KOPT-K1 (cell line): ENCODE data around the gene P2RY11.

Experiments used
- H3K27ac ChIP-seq: fragments of 200-600 bp; sonication (generic); 2 replicates; pipeline ENCODE4 v1.5.1; 2016; ENCODE audit warnings: antibody characterized with exemption, mild to moderate bottlenecking, low read depth, low read length; ENCODE audit not compliant: poor library complexity, severe bottlenecking
- H3K36me3 ChIP-seq: fragments of 200-600 bp; sonication (generic); 2 replicates; pipeline ENCODE4 v1.5.1; 2017; ENCODE audit warnings: antibody characterized with exemption, mild to moderate bottlenecking, low read length, moderate library complexity; ENCODE audit not compliant: insufficient read depth
- H3K9me3 ChIP-seq: fragments of 200-600 bp; sonication (generic); 2 replicates; pipeline ENCODE4 v1.5.1; 2017; ENCODE audit warnings: antibody characterized with exemption, low read length, mild to moderate bottlenecking; ENCODE audit not compliant: insufficient read depth, poor library complexity, severe bottlenecking

Gene P2RY11, protein sequence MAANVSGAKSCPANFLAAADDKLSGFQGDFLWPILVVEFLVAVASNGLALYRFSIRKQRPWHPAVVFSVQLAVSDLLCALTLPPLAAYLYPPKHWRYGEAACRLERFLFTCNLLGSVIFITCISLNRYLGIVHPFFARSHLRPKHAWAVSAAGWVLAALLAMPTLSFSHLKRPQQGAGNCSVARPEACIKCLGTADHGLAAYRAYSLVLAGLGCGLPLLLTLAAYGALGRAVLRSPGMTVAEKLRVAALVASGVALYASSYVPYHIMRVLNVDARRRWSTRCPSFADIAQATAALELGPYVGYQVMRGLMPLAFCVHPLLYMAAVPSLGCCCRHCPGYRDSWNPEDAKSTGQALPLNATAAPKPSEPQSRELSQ

DNA sequence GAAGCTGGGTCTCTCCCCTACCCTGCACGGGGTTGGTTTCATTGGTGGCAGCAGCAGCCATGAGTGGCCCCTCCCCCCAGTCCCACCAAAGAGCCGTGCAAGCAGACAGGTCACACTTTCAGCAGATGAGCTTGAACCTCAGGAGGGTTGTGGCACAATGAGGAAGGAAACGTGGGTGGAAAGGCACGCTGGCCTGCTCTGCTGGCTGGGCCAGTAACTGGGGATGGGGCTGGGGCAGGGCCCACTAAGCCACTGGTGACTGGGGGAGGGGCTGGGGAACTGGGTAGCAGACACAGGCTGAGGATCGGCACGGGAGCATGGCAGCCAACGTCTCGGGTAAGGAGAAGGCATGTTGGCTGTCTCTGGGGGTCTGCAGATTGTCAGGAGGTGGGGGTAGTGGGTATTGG lies at the start of gene P2RY11:
Gene P2RY11, plus strand, starts transcription at position 289 of the 407 bp plus-strand sequence. Its CDS starts 29 bp downstream, at position 318.
- H3K36me3 ChIP-seq = peaks cover 89% of the 10 kb centered on the region
- H3K9me3 ChIP-seq = no peaks in the 10 kb centered on the region
- H3K27ac ChIP-seq = peak within 1 kb of the TSS; percentile 44

DNA sequence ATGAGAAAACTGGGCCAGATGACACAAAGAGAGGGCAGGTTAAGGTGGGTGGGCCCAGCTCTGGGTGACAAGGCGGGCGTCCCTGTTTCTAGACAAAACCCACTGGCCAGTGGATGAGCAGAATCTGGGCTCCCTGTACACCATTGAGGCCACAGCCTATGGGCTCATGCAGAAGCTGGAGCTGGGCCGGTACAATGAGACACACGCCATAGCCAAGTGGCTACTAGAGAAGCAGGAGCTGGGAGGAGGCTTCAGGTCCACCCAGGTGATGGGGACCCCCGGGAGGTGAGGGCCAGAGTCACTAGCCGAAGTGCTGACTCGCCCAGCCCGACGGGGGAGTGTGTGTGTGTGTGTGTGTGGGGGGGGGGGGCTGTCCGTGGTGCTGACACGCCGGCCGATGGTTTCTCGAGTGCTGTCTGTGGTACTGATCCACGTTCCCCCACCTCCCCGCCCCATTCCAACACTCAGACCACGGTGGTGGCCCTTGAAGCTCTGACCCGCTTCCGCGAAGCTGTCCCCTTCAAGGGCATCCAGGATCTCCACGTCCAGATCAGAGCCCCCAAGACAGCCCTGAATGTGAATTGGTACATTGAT lies 49.7 kb upstream of the P2RY11 start:
- no peaks in the 10 kb centered on the region for H3K9me3 ChIP-seq
- H3K27ac ChIP-seq = no peak overlapping the region
- no peaks in the 10 kb centered on the region for H3K36me3 ChIP-seq

DNA sequence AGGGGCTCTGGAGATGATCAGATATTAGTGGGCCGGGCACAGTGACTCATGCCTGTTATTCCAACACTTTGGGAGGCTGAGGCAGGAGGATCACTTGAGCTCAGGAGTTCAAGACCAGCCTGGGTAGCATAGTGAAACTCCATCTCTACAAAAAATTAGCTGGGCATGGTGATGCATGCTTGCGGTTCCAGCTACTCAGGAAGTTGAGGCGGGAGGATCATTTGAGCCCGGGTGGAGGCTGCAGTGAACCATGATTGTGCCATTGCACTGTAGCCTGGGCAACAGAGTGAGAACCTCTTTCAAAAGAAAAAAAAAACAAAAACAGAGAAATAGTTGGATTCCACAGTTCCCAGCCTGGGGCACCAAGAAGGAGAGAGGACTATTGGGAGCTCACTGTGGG lies 43.3 kb upstream of the P2RY11 start:
- Histone ChIP-seq H3K36me3 (no peaks in the 10 kb centered on the region), H3K9me3 (peaks cover 1% of the 10 kb centered on the region), H3K27ac (no peak overlapping the region)

DNA sequence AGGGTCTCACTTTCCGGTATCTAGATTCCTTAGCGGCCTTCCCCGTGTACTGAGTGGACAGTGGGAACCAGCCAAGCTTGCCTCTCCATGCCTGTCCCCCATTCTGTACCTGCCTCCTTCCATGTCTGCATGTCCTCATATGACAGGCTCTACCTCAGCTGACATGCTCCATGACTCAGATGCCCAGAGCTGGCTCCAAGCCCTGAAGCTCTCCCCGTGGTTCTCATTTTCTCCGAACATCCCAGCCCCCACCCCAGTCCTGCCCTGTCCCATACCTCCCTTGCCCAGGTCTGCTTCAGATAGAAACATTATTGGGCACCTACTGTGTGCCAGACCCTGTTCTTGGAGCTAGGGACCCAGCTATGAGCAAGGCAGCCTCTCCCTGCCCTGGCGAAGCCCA lies 42.4 kb upstream of the P2RY11 start:
- H3K27ac ChIP-seq = no peak overlapping the region
- H3K36me3 ChIP-seq = no peaks in the 10 kb centered on the region
- peaks cover 10% of the 10 kb centered on the region for H3K9me3 ChIP-seq

DNA sequence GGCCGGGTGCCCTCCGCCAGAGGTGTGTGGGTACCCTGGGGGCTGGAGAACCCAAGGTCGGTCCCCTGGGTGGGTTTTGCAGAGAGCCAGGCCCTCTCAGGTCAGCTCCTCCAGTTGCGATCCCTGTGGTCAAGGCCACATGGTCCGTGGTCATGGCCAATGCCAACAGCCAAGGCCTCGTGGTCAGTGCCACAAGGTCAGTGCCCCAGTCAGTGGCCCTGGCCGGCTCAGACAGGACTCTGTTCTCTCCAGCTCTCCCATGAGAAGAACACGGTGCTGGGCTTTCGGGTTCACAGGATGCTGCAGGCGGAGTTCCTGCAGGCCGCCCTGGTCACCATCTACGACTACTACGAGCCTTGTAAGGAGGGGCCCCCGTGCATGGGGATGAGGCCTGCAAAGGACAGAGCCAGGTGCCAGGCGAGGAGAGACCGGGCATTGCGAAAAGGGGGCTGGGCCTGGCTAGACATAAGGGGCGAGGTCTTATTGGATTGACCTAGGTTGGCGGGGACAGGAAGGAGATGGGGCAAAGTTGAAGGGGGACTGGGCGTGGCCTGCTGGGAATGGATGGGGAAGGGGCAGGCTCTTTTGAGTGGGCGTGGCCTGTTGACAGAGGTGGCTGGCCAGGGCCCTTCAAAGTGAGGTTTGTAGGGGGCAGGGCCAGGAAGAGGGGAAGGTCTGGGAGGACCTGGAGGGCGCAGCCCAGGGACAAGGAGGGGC lies 40.6 kb upstream of the P2RY11 start:
- Histone ChIP-seq H3K36me3 (no peaks in the 10 kb centered on the region), H3K27ac (no peak overlapping the region)

DNA sequence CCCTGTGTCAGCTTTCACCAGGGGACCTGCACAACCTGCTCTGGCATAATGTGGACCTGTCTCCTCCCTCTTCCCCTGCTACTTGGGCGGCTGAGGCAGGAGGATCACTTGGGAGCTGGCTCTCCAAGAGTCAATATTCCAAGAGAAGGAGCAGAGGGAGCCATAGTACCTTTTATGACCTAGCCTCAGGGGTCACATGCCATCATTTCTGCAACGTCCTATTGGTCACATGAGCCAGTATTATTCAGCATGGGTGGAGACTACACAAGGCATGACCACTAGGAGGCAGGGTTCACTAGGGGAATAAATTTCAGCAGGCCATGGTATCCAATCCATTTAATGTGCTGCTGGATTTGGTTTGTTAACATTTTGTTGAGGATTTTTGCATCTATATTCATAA lies 37.3 kb upstream of the P2RY11 start:
- no peak overlapping the region for H3K27ac ChIP-seq
- peaks cover 13% of the 10 kb centered on the region for H3K9me3 ChIP-seq
- H3K36me3 ChIP-seq = no peaks in the 10 kb centered on the region

More for the DNA sequence above, 40.6 kb upstream of the P2RY11 start:
- peaks cover 13% of the 10 kb centered on the region for H3K9me3 ChIP-seq

DNA sequence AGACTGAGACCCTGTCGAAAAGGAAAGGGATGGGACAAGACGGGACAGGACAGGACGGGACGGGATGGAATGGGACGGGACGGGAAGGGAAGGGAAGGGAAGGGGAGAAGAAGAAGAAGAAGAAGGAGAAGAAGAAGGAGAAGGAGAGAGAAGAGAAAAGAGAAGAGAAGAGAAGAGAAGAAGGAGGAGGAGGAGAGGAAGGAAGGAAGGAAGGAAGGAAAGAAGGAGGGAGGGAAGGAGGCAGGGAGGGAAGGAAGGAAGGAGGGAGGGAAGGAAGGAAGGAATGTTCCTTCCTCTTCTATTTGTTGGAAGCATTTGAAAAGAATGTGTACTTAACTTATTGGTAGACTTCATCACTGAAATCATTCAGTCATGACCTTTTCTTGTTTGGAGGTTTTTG lies 35.0 kb upstream of the P2RY11 start:
- Histone ChIP-seq H3K27ac (no peak overlapping the region), H3K36me3 (no peaks in the 10 kb centered on the region), H3K9me3 (peaks cover 13% of the 10 kb centered on the region)

DNA sequence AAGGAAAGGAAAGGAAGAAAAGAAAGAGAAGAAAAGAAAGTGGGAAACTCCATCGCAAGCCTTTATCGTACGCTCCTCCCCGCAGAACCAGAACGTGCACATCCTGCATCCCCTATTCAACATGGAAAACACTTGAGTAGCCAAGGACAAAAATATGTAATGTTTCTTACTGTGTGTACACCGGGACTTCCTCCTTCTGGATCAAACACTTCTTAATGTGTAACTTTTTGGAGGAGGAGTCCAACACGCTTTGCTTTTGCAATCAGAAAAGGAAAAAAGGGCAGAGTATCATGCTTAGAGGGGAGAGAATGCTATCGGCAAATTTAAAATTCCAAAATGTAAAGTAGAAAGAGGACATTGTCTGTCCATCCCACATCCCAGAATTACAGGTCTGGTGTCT lies 33.2 kb upstream of the P2RY11 start:
- peaks cover 10% of the 10 kb centered on the region for H3K9me3 ChIP-seq
- H3K36me3 ChIP-seq = no peaks in the 10 kb centered on the region
- no peak overlapping the region for H3K27ac ChIP-seq

DNA sequence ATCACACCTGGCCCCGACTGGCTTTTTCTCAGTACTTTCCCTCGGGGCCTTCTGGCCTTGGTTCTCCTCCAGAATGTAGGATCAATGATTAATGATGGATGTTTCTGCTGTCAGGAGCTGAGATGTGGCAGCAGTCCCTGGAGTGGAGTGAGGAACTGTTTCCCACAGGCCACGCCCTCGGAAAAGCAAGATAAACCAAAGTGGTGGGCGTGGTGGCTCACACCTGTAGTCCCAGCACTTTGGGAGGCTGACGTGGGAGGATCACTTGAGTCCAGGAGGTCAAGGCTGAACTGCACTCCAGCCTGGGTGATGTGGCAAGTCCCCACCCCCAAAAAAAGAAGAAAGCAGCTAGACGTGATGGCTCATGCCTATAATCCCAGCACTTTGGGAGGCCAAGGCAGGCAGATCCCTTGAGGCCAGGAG lies 32.5 kb upstream of the P2RY11 start:
- H3K36me3 ChIP-seq = no peaks in the 10 kb centered on the region
- H3K27ac ChIP-seq = no peak overlapping the region
- H3K9me3 ChIP-seq = peaks cover 3% of the 10 kb centered on the region

DNA sequence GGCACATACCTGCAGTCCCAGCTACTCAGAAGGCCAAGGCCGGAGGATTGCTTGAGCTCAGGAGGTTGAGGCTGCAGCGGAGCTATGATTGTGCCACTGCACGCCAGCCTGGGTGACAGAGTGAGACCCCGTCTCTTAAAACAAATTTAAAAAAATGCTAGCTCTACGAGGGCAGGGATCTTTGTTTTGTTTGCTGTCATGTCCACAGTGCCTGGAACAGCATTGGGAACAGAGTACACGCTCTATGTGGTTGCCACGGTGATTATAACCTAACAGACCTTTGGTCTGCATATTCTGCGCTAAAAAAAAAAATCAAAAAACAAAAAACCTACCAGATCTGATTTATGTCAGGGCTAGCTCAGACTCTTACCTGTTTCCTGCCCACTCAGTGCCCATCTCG lies 27.6 kb upstream of the P2RY11 start:
- Histone ChIP-seq H3K9me3 (no peaks in the 10 kb centered on the region), H3K36me3 (no peaks in the 10 kb centered on the region; the same call in 1 of the 2 replicates), H3K27ac (no peak overlapping the region)

DNA sequence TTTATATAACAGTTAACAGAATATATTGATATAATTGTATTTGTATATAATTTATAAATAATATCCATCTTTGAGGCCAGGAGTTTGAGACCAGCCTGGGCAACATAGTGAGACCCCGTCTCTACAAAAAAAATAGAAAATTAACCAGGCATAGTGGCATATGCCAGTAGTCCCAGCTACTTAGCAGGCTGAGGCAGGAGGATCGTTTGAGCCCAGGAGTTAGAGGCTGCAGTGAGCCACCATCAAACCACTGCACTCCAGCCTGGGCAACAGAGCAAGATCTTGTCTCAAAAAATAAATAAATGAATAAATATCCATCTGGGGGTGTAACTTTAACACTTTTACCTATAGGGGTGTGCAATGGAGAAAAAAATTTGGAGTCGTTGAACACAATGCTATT lies 26.7 kb upstream of the P2RY11 start:
- Histone ChIP-seq H3K36me3 (peaks cover 8% of the 10 kb centered on the region; the same call in 1 of the 2 replicates), H3K27ac (no peak overlapping the region), H3K9me3 (no peaks in the 10 kb centered on the region)

DNA sequence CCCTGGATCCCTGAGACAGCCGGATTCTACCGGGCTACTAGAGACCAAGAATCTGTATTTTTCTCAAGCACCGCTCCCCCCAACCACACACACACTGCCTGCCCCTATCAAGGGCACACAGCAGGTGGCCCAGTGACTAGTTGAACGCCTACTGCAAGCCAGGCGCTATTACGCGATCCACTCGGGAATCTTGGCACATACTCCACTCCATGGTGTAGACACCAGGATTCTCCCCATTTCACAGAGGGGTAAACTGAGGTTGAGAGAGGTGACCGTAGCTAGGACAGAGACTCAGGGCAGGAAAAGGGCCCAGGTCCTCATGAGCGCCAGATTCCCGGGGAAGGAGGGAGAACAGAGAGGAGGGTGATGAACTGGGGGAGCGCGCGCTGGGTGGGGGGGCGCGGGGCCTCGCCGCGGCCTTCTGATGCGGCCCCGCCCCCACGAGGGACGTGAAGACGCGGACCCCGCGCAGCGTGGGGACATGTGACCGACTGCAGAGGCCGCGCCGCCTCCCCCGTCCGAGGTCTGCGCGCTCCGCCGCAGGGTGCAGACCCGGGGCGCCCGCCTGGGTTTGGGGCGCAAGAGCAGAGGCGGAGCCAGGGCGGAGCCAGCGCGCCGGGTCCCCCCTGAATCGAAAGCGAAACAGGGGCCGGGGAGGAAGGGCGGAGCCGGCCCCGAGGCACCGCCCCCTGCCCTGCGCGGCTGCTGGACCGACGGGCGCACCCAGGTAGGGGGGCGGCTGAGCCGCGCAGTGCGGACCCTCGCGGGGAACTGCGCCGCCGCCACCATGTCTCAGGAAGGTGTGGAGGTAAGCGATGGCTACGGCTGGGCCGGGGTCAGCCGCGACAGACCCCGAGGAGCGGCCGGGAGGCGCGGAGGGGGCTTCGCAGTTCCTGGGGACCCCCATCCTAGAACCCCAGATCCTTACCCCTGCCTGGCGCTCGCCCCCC lies 25.6 kb upstream of the P2RY11 start, which contains the start of gene SHFL:
Gene SHFL, plus strand, starts transcription at position 677 of the 950 bp plus-strand sequence. Its CDS starts 111 bp downstream, at position 788.
- H3K9me3 ChIP-seq = no peaks in the 10 kb centered on the region
- H3K27ac ChIP-seq = peak within 1 kb of the TSS; percentile 76
- H3K36me3 ChIP-seq = peaks cover 16% of the 10 kb centered on the region; the same call in 1 of the 2 replicates

DNA sequence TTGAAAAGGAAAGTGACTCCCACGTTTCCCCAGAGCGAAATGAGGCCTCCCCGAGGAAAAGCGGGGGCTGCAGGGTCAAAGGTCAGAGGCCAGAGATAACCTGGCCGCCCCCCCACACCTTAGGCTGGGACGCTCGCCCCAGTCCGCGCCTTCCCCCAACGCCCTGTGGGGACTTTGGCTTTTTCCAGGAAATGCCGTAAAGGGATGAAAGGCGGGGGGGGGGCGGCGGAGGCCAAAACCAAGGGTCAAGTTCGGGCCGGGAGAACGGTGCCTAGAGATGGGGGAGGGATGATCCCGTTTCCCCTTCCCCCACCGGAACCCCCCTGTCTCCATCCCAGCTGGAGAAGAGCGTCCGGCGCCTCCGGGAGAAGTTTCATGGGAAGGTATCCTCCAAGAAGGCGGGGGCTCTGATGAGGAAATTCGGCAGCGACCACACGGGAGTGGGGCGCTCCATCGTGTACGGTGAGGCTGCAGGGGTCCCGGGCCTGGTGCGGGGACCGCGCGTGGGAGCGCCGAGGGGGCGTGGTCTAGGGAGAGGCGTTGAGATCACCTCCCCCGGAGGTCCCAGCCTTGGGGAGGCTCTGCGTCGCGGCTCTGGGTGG lies 24.8 kb upstream of the P2RY11 start:
- H3K9me3 ChIP-seq = no peaks in the 10 kb centered on the region
- H3K27ac ChIP-seq = peak overlapping the region; percentile 76
- H3K36me3 ChIP-seq = peaks cover 24% of the 10 kb centered on the region; the same call in 1 of the 2 replicates
